HG03159 (cell line): ENCODE measurements around the gene MRRF.

Source experiments
- ATAC-seq: cut with Tn5 transposase; IDR thresholded peaks from one replicate; pipeline ENCODE4 v1.9.1; 2021; ENCODE audit warnings: mild to moderate bottlenecking, moderate library complexity; ENCODE audit not compliant: unreplicated experiment

The MRRF gene

GRCh38 chr9:122377241-122378164 is 112.8 kb downstream of the MRRF start:
- no peak for ATAC-seq

DNA sequence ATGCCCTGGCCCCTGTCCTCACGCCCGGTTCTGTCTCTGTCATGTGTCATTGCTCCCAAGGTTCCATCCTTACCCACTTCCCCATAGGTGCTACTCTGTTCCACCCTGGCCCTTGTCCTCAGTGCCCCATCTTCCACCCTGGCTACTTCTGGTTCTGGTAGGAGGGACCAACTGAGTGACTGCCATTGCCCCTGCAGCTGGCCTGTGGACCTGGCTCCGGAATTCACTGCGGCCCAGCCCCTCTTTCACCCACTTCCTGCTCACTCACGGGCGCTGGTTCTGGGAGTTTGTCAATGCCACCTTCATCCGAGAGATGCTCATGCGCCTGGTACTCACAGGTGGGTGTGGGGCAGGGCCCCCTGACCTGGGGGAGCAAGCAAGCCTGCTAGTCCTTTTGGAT is 113.6 kb downstream of the MRRF start:
- no peak for ATAC-seq

- no peak for ATAC-seq
These were observed 114.7 kb downstream of the MRRF start for GRCh38 chr9:122379340-122379739.

- ATAC-seq = no peak
These were observed 115.6 kb downstream of the MRRF start for GRCh38 chr9:122380293-122380692.
